Liver (tissue), 3 donors: Measurements from ENCODE around the gene PDE4D.

ENCODE experiments used
- FOXA1 ChIP-seq: IDR thresholded peaks from 2 replicates; pipeline ENCODE4 v1.6.1; 2016; ENCODE audit warnings: antibody characterized with exemption
- GABPA ChIP-seq, 2 donors: IDR thresholded peaks in 1 of 2; conservative IDR thresholded peaks in 1 of 2; 2 replicates each; pipeline ENCODE4 v1.6.1; 2016; ENCODE audit warnings: antibody characterized with exemption in 2 of 2, mild to moderate bottlenecking in 1 of 2, moderate library complexity in 1 of 2
- NR2F2 ChIP-seq: IDR thresholded peaks from 2 replicates; pipeline ENCODE4 v1.6.1; 2016; ENCODE audit warnings: antibody characterized with exemption
- RAD21 ChIP-seq, 2 donors: IDR thresholded peaks; 2 replicates each; pipeline ENCODE4 v1.6.1; 2016; ENCODE audit warnings: antibody characterized with exemption in 2 of 2, mild to moderate bottlenecking in 2 of 2
- RXRA ChIP-seq, 2 donors: IDR thresholded peaks; 2 replicates each; pipeline ENCODE4 v1.6.1; 2017 to 2018; ENCODE audit warnings: antibody characterized with exemption in 2 of 2, mild to moderate bottlenecking in 1 of 2
- TAF1 ChIP-seq: conservative IDR thresholded peaks from 2 replicates; pipeline ENCODE4 v1.6.1; 2016; ENCODE audit warnings: antibody characterized with exemption, mild to moderate bottlenecking
- YY1 ChIP-seq: IDR thresholded peaks from 2 replicates; pipeline ENCODE4 v1.6.1; 2016; ENCODE audit warnings: antibody characterized with exemption, mild to moderate bottlenecking
- TF ChIP-seq, protein P1 (sequence below): fragments of 150-350 bp; IDR thresholded peaks from 2 replicates; pipeline ENCODE4 v1.5.1; 2017; ENCODE audit warnings: improper control_type of control experiment, low read depth, low read length; ENCODE audit not compliant: missing input control
- TF ChIP-seq, protein P2 (sequence below): IDR thresholded peaks from 2 replicates; pipeline ENCODE4 v1.6.1; 2016; ENCODE audit warnings: antibody characterized with exemption
- TF ChIP-seq, protein P3 (sequence below): IDR thresholded peaks from 2 replicates; pipeline ENCODE4 v1.6.1; 2016; ENCODE audit warnings: antibody characterized with exemption, mild to moderate bottlenecking
- TF ChIP-seq, protein P4 (sequence below): IDR thresholded peaks from 2 replicates; pipeline ENCODE4 v1.6.1; 2016; ENCODE audit warnings: antibody characterized with exemption
- donor health status: healthy.
- donor health status: healthy.

DNA sequence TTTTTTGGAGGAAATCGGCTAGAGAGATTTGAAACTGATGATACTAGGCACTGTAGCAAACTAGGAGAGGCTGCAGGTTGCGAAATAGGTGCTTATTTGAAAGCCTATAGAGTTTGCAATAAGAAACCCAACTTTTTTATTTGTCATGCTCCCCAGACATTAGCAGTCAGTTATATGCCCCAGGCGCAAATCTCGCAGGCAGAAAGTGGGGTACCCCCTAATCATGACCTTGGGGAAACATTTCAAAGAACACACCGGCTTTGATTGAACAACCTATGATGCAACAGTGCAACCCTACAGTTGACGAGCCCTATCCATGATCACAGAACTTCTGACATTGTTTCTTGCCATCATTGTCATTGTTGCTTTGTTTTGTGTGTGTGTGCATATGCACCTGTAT is 800.2 kb downstream of the PDE4D start:
- TF ChIP-seq, protein P1, sequence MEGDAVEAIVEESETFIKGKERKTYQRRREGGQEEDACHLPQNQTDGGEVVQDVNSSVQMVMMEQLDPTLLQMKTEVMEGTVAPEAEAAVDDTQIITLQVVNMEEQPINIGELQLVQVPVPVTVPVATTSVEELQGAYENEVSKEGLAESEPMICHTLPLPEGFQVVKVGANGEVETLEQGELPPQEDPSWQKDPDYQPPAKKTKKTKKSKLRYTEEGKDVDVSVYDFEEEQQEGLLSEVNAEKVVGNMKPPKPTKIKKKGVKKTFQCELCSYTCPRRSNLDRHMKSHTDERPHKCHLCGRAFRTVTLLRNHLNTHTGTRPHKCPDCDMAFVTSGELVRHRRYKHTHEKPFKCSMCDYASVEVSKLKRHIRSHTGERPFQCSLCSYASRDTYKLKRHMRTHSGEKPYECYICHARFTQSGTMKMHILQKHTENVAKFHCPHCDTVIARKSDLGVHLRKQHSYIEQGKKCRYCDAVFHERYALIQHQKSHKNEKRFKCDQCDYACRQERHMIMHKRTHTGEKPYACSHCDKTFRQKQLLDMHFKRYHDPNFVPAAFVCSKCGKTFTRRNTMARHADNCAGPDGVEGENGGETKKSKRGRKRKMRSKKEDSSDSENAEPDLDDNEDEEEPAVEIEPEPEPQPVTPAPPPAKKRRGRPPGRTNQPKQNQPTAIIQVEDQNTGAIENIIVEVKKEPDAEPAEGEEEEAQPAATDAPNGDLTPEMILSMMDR: no peak
- TF ChIP-seq, protein P2, sequence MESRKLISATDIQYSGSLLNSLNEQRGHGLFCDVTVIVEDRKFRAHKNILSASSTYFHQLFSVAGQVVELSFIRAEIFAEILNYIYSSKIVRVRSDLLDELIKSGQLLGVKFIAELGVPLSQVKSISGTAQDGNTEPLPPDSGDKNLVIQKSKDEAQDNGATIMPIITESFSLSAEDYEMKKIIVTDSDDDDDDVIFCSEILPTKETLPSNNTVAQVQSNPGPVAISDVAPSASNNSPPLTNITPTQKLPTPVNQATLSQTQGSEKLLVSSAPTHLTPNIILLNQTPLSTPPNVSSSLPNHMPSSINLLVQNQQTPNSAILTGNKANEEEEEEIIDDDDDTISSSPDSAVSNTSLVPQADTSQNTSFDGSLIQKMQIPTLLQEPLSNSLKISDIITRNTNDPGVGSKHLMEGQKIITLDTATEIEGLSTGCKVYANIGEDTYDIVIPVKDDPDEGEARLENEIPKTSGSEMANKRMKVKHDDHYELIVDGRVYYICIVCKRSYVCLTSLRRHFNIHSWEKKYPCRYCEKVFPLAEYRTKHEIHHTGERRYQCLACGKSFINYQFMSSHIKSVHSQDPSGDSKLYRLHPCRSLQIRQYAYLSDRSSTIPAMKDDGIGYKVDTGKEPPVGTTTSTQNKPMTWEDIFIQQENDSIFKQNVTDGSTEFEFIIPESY: no peak
- TF ChIP-seq GABPA (IDR thresholded peaks at IDR 0.05 in 1 of 2, conservative IDR thresholded peaks at IDR 0.05 in 1 of 2): no peak
- TF ChIP-seq, protein P3, sequence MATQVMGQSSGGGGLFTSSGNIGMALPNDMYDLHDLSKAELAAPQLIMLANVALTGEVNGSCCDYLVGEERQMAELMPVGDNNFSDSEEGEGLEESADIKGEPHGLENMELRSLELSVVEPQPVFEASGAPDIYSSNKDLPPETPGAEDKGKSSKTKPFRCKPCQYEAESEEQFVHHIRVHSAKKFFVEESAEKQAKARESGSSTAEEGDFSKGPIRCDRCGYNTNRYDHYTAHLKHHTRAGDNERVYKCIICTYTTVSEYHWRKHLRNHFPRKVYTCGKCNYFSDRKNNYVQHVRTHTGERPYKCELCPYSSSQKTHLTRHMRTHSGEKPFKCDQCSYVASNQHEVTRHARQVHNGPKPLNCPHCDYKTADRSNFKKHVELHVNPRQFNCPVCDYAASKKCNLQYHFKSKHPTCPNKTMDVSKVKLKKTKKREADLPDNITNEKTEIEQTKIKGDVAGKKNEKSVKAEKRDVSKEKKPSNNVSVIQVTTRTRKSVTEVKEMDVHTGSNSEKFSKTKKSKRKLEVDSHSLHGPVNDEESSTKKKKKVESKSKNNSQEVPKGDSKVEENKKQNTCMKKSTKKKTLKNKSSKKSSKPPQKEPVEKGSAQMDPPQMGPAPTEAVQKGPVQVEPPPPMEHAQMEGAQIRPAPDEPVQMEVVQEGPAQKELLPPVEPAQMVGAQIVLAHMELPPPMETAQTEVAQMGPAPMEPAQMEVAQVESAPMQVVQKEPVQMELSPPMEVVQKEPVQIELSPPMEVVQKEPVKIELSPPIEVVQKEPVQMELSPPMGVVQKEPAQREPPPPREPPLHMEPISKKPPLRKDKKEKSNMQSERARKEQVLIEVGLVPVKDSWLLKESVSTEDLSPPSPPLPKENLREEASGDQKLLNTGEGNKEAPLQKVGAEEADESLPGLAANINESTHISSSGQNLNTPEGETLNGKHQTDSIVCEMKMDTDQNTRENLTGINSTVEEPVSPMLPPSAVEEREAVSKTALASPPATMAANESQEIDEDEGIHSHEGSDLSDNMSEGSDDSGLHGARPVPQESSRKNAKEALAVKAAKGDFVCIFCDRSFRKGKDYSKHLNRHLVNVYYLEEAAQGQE: no peak
- TF ChIP-seq NR2F2: no peak
- no peak for TF ChIP-seq RAD21 (IDR thresholded peaks at IDR 0.05)
- TF ChIP-seq, protein P4, sequence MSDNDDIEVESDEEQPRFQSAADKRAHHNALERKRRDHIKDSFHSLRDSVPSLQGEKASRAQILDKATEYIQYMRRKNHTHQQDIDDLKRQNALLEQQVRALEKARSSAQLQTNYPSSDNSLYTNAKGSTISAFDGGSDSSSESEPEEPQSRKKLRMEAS: no peak
- no peak for TF ChIP-seq TAF1
- no peak for TF ChIP-seq YY1
- no peak for TF ChIP-seq RXRA (IDR thresholded peaks at IDR 0.05)
- no peak for TF ChIP-seq FOXA1
